ENCODE results near the gene NUTF2. TPM values are rescaled to one million over a fixed set of nuclear protein-coding genes. Genes with fewer than 3 reads are reported as not detected.

Gene NUTF2
- total RNA-seq, 1 experiment from 2014 or later, result 217 TPM

GRCh38 chr16:67844497-67844896 lies 2.2 kb upstream of the NUTF2 start:
- CTCF ChIA-PET, result interaction anchor here (1.9 kb wide), 1 partner anchor 28 kb away, joined by 5 read pairs; no protein-coding TSS in a partner anchor
- intact Hi-C loops (cut with micrococcal nuclease; ENCODE audit: unreplicated experiment), result no loop called here
- POLR2A ChIA-PET (ENCODE audit: low non-redundant PET), result no interaction called here
- BruUV-seq (replicated peaks), result no TSS peak
- DNase-seq (ENCODE audit: low spot score), result no peak
- Histone ChIP-seq H3K9me3 (ENCODE audit: low read depth, low read length, poor library complexity, severe bottlenecking) (no peaks in the 10 kb centered on the region), H3K4me1 (ENCODE audit: insufficient read depth, low read length, poor library complexity, severe bottlenecking) (peaks cover 34% of the 10 kb centered on the region), H3K36me3 (ENCODE audit: insufficient read depth, low read length, poor library complexity, severe bottlenecking) (no peaks in the 10 kb centered on the region), H3K4me3 (ENCODE audit: low read depth, low read length, poor library complexity, severe bottlenecking) (peak overlapping the region; percentile 89), H3K27me3 (replicated peaks; ENCODE audit: insufficient read depth, low read depth, low read length, poor library complexity) (no peaks in the 10 kb centered on the region), H3K27ac (ENCODE audit: low read depth, low read length, poor library complexity, severe bottlenecking) (peak overlapping the region; percentile 22)
- TF ChIP-seq EZH2 (IDR thresholded peaks at IDR 0.05; ENCODE audit: borderline replicate concordance, low read depth, low read length, poor library complexity, severe bottlenecking) (no peak), CTCF (conservative IDR thresholded peaks at IDR 0.05; ENCODE audit: low read depth, low read length) (no peak)

- POLR2A ChIA-PET (ENCODE audit: low non-redundant PET), result no interaction called here
These were observed 1.3 kb upstream of the NUTF2 start for GRCh38 chr16:67845291-67846062.

GRCh38 chr16:67846063-67846319 lies 742 bp upstream of the NUTF2 start:
- intact Hi-C loops (cut with micrococcal nuclease; ENCODE audit: unreplicated experiment), result no loop called here
- no TSS peak for BruUV-seq (replicated peaks)
- no peak for TF ChIP-seq EZH2 (IDR thresholded peaks at IDR 0.05; ENCODE audit: borderline replicate concordance, low read depth, low read length, poor library complexity, severe bottlenecking)
- TF ChIP-seq CTCF (conservative IDR thresholded peaks at IDR 0.05; ENCODE audit: low read depth, low read length), result no peak
- ChIA-PET CTCF (interaction anchor here (0.6 to 1.9 kb wide), 2 partner anchors 29 to 89 kb away, joined by 3 to 5 read pairs; no protein-coding TSS in a partner anchor), POLR2A (ENCODE audit: low non-redundant PET) (no interaction called here)
- peak overlapping the region; percentile 92 for H3K4me3 ChIP-seq (ENCODE audit: low read depth, low read length, poor library complexity, severe bottlenecking)
- H3K4me1 ChIP-seq (ENCODE audit: insufficient read depth, low read length, poor library complexity, severe bottlenecking), result peaks cover 34% of the 10 kb centered on the region
- no peaks in the 10 kb centered on the region for H3K36me3 ChIP-seq (ENCODE audit: insufficient read depth, low read length, poor library complexity, severe bottlenecking)
- no peak for DNase-seq (ENCODE audit: low spot score)
- H3K9me3 ChIP-seq (ENCODE audit: low read depth, low read length, poor library complexity, severe bottlenecking), result no peaks in the 10 kb centered on the region
- peak overlapping the region; percentile 96 for H3K27ac ChIP-seq (ENCODE audit: low read depth, low read length, poor library complexity, severe bottlenecking)
- no peaks in the 10 kb centered on the region for H3K27me3 ChIP-seq (replicated peaks; ENCODE audit: insufficient read depth, low read depth, low read length, poor library complexity)

More at GRCh38 chr16:67845291-67846062, 1.3 kb upstream of the NUTF2 start:
- intact Hi-C loops (cut with micrococcal nuclease; ENCODE audit: unreplicated experiment), result no loop called here
- H3K27me3 ChIP-seq (replicated peaks; ENCODE audit: insufficient read depth, low read depth, low read length, poor library complexity), result no peaks in the 10 kb centered on the region
- CTCF ChIA-PET, result interaction anchor here (1.9 kb wide), 1 partner anchor 29 kb away, joined by 5 read pairs; no protein-coding TSS in a partner anchor
- TSS peak; percentile 77 for BruUV-seq (replicated peaks)
- no peaks in the 10 kb centered on the region for H3K9me3 ChIP-seq (ENCODE audit: low read depth, low read length, poor library complexity, severe bottlenecking)
- H3K27ac ChIP-seq (ENCODE audit: low read depth, low read length, poor library complexity, severe bottlenecking), result peak overlapping the region; percentile 96
- no peaks in the 10 kb centered on the region for H3K36me3 ChIP-seq (ENCODE audit: insufficient read depth, low read length, poor library complexity, severe bottlenecking)
- H3K4me3 ChIP-seq (ENCODE audit: low read depth, low read length, poor library complexity, severe bottlenecking), result peak overlapping the region; percentile 92
- peaks cover 34% of the 10 kb centered on the region for H3K4me1 ChIP-seq (ENCODE audit: insufficient read depth, low read length, poor library complexity, severe bottlenecking)
- TF ChIP-seq EZH2 (IDR thresholded peaks at IDR 0.05; ENCODE audit: borderline replicate concordance, low read depth, low read length, poor library complexity, severe bottlenecking), result no peak
- no peak for TF ChIP-seq CTCF (conservative IDR thresholded peaks at IDR 0.05; ENCODE audit: low read depth, low read length)
- DNase-seq (ENCODE audit: low spot score), result no peak
